H9 (cell line): ENCODE data around the gene GARNL3. TPM values are rescaled to one million over a fixed set of nuclear protein-coding genes. Genes with fewer than 3 reads are reported as not detected.

Experiments
- DNase-seq: peaks from one replicate; pipeline ENCODE4 v3.0.0-alpha.2; 2017
- H2AFZ ChIP-seq: one replicate; pipeline ENCODE4 v1.6.1; 2013; ENCODE audit warnings: mild to moderate bottlenecking, low read length, control low read depth, moderate library complexity
- H2AK5ac ChIP-seq: 2 replicates; pipeline ENCODE4 v1.6.1; 2013; ENCODE audit warnings: low read length, control low read depth, mixed read lengths; ENCODE audit not compliant: insufficient read length
- H2BK120ac ChIP-seq: one replicate; pipeline ENCODE4 v1.6.1; 2013; ENCODE audit warnings: low read depth, mild to moderate bottlenecking, low read length, control low read depth, inconsistent platforms; ENCODE audit not compliant: poor library complexity, severe bottlenecking
- H2BK12ac ChIP-seq: 2 replicates; pipeline ENCODE4 v1.6.1; 2013; ENCODE audit warnings: low read length, control low read depth, mixed read lengths, low read depth; ENCODE audit not compliant: insufficient read length
- H2BK15ac ChIP-seq: 2 replicates; pipeline ENCODE4 v1.6.1; 2013; ENCODE audit warnings: low read depth, low read length, control low read depth
- H2BK20ac ChIP-seq: one replicate; pipeline ENCODE4 v1.6.1; 2013; ENCODE audit warnings: low read depth, mild to moderate bottlenecking, low read length, control low read depth, inconsistent platforms; ENCODE audit not compliant: poor library complexity, severe bottlenecking
- H2BK5ac ChIP-seq: 2 replicates; pipeline ENCODE4 v1.6.1; 2013; ENCODE audit warnings: low read length, control low read depth, mixed read lengths; ENCODE audit not compliant: insufficient read length
- H3K14ac ChIP-seq: 2 replicates; pipeline ENCODE4 v1.6.1; 2013; ENCODE audit warnings: low read length, control low read depth; ENCODE audit not compliant: insufficient read depth
- H3K18ac ChIP-seq: 2 replicates; pipeline ENCODE4 v1.6.1; 2013; ENCODE audit warnings: low read depth, mild to moderate bottlenecking, mixed read lengths, low read length, control low read depth; ENCODE audit not compliant: insufficient read length
- H3K23ac ChIP-seq: 2 replicates; pipeline ENCODE4 v1.6.1; 2013; ENCODE audit warnings: low read length, control low read depth, mixed read lengths, low read depth; ENCODE audit not compliant: insufficient read length
- H3K23me2 ChIP-seq: 2 replicates; pipeline ENCODE4 v1.6.1; 2013; ENCODE audit warnings: low read depth, mild to moderate bottlenecking, mixed read lengths, low read length, control low read depth; ENCODE audit not compliant: insufficient read length, poor library complexity, severe bottlenecking
- H3K27ac ChIP-seq: 2 replicates; pipeline ENCODE4 v1.5.1; 2013; ENCODE audit warnings: low read length, control low read depth, mixed read lengths, low read depth; ENCODE audit not compliant: insufficient read length
- H3K27me3 ChIP-seq: 2 replicates; pipeline ENCODE4 v1.6.1; 2013; ENCODE audit warnings: low read length, control low read depth, inconsistent platforms; ENCODE audit not compliant: insufficient read depth
- H3K4ac ChIP-seq: 2 replicates; pipeline ENCODE4 v1.6.1; 2013; ENCODE audit warnings: low read depth, mild to moderate bottlenecking, control low read depth, inconsistent platforms, low read length, moderate library complexity
- H3K4me1 ChIP-seq: 2 replicates; pipeline ENCODE4 v1.6.1; 2013; ENCODE audit warnings: low read length, control low read depth, inconsistent platforms; ENCODE audit not compliant: insufficient read depth
- H3K4me2 ChIP-seq: 2 replicates; pipeline ENCODE4 v1.6.1; 2013; ENCODE audit warnings: low read length, control low read depth, mixed read lengths; ENCODE audit not compliant: insufficient read length, insufficient read depth
- H3K56ac ChIP-seq: 2 replicates; pipeline ENCODE4 v1.6.1; 2013; ENCODE audit warnings: low read depth, mild to moderate bottlenecking, mixed read lengths, low read length, control low read depth; ENCODE audit not compliant: insufficient read length
- H3K79me1 ChIP-seq: 2 replicates; pipeline ENCODE4 v1.6.1; 2013; ENCODE audit warnings: low read depth, mild to moderate bottlenecking, moderate library complexity, low read length, control low read depth, inconsistent platforms; ENCODE audit not compliant: insufficient read depth, poor library complexity, severe bottlenecking
- H3K79me2 ChIP-seq: 2 replicates; pipeline ENCODE4 v1.6.1; 2013; ENCODE audit warnings: low read length, control low read depth, inconsistent platforms; ENCODE audit not compliant: insufficient read depth
- H3K9ac ChIP-seq: 2 replicates; pipeline ENCODE4 v1.6.1; 2013; ENCODE audit warnings: low read length, control low read depth, mixed read lengths; ENCODE audit not compliant: insufficient read length; ENCODE audit errors: extremely low read depth
- H3K9me3 ChIP-seq: one replicate; pipeline ENCODE4 v1.6.1; 2013; ENCODE audit warnings: low read depth, low read length, inconsistent platforms; ENCODE audit not compliant: control insufficient read depth
- H3T11ph ChIP-seq: one replicate; pipeline ENCODE4 v1.6.1; 2013; ENCODE audit warnings: mild to moderate bottlenecking, low read length, control low read depth, inconsistent platforms
- H4K20me1 ChIP-seq: one replicate; pipeline ENCODE4 v1.6.1; 2013; ENCODE audit not compliant: control insufficient read depth, insufficient read length, insufficient read depth
- H4K5ac ChIP-seq: 2 replicates; pipeline ENCODE4 v1.6.1; 2013; ENCODE audit warnings: low read depth, mild to moderate bottlenecking, mixed read lengths, low read length, control low read depth; ENCODE audit not compliant: insufficient read length
- H4K8ac ChIP-seq: replicated peaks from 2 replicates; pipeline ENCODE4 v1.6.1; 2013; ENCODE audit warnings: low read length, control low read depth, mixed read lengths, low read depth; ENCODE audit not compliant: insufficient read length
- H4K91ac ChIP-seq: 2 replicates; pipeline ENCODE4 v1.6.1; 2013; ENCODE audit warnings: low read depth, mild to moderate bottlenecking, moderate library complexity, mixed read lengths, low read length, control low read depth; ENCODE audit not compliant: insufficient read length
- H3K27ac Mint-ChIP-seq, 3 experiments: 2 replicates in 2 of 3; 3 replicates in 1 of 3; pipeline ENCODE4 v1.8.0; 2020 to 2021; ENCODE audit warnings: mixed read lengths in 3 of 3, mild to moderate bottlenecking in 1 of 3, moderate library complexity in 1 of 3
- H3K27me3 Mint-ChIP-seq: 2 replicates; pipeline ENCODE4 v1.8.0; 2021; ENCODE audit warnings: low read depth, mild to moderate bottlenecking, moderate library complexity, mixed read lengths
- H3K36me3 Mint-ChIP-seq, 3 experiments: 2 replicates in 2 of 3; 3 replicates in 1 of 3; pipeline ENCODE4 v1.8.0; 2020 to 2021; ENCODE audit warnings: low read depth in 3 of 3, mixed read lengths in 3 of 3; ENCODE audit not compliant: insufficient read depth in 1 of 3
- H3K4me1 Mint-ChIP-seq, 2 experiments: 2 replicates each; pipeline ENCODE4 v1.8.0; 2020; ENCODE audit warnings: mixed read lengths in 2 of 2
- H3K4me3 Mint-ChIP-seq, 2 experiments: 2 replicates in 1 of 2; 3 replicates in 1 of 2; pipeline ENCODE4 v1.8.0; 2020 to 2021; ENCODE audit warnings: mild to moderate bottlenecking in 2 of 2, mixed read lengths in 2 of 2, moderate library complexity in 1 of 2
- H3K9me3 Mint-ChIP-seq, 2 experiments: 2 replicates in 1 of 2; 3 replicates in 1 of 2; pipeline ENCODE4 v1.8.0; 2020; ENCODE audit warnings: mild to moderate bottlenecking in 2 of 2, mixed read lengths in 2 of 2, moderate library complexity in 1 of 2
- WGBS: extraction: QIAGEN DNeasy Blood & Tissue Kit; methylation state at CpG from one replicate; pipeline ENCODE4 v1.1.7; 2013; ENCODE audit warnings: missing lambda C conversion rate, low lambda C conversion rate, mixed read lengths; ENCODE audit not compliant: insufficient read length; ENCODE audit errors: extremely low coverage; 5-methylcytosine and 5-hydroxymethylcytosine counted together
- total RNA-seq: library from RNA; stranded (reverse); gene quantifications from 2 replicates; pipeline ENCODE4 v1.2.1, GENCODE V29; 2021
- TF ChIP-seq, protein P1 (sequence below): fragments of 200-600 bp; sonication (generic); conservative IDR thresholded peaks from 3 replicates; pipeline ENCODE4 v1.8.0; 2021; ENCODE audit warnings: antibody characterized with exemption, mild to moderate bottlenecking

GARNL3 gene
- total RNA-seq, 1 experiment from 2014 or later: 8.7 TPM

- no peak overlapping the region for H2BK5ac ChIP-seq
- whole genome bisulfite sequencing: no CpG with 5 or more reads among the region's 4 CpGs
- no peak overlapping the region for H3K9ac ChIP-seq
- H3K27me3 ChIP-seq: no peaks in the 10 kb centered on the region
- Mint-ChIP-seq H3K4me1 (peaks cover 4 to 7% of the 10 kb centered on the region in 2 experiments), H3K27ac (no peak overlapping the region), H3K4me3 (no peak overlapping the region), H3K9me3 (no peaks in the 10 kb centered on the region), H3K36me3 (peaks cover 0 to 7% (median 0%) of the 10 kb centered on the region in 3 experiments; a peak in 2 of 7 replicates), H3K27me3 (no peaks in the 10 kb centered on the region)
- H2BK20ac ChIP-seq: no peak overlapping the region
- no peak overlapping the region for H4K8ac ChIP-seq
- DNase-seq: no peak
- H3K4me2 ChIP-seq: no peak overlapping the region
- H3K23me2 ChIP-seq: no peaks in the 10 kb centered on the region
- no peaks in the 10 kb centered on the region for H3K9me3 ChIP-seq
- no peak overlapping the region for H3K56ac ChIP-seq
- no peak overlapping the region for H2AK5ac ChIP-seq
- H2BK12ac ChIP-seq: no peak overlapping the region
- H2BK15ac ChIP-seq: no peak overlapping the region
- no peak overlapping the region for H3K23ac ChIP-seq
- H3K27ac ChIP-seq: no peak overlapping the region
- H2BK120ac ChIP-seq: no peak overlapping the region
- H3K4ac ChIP-seq: no peak overlapping the region
- H3K79me2 ChIP-seq: no peaks in the 10 kb centered on the region
- TF ChIP-seq, protein P1, sequence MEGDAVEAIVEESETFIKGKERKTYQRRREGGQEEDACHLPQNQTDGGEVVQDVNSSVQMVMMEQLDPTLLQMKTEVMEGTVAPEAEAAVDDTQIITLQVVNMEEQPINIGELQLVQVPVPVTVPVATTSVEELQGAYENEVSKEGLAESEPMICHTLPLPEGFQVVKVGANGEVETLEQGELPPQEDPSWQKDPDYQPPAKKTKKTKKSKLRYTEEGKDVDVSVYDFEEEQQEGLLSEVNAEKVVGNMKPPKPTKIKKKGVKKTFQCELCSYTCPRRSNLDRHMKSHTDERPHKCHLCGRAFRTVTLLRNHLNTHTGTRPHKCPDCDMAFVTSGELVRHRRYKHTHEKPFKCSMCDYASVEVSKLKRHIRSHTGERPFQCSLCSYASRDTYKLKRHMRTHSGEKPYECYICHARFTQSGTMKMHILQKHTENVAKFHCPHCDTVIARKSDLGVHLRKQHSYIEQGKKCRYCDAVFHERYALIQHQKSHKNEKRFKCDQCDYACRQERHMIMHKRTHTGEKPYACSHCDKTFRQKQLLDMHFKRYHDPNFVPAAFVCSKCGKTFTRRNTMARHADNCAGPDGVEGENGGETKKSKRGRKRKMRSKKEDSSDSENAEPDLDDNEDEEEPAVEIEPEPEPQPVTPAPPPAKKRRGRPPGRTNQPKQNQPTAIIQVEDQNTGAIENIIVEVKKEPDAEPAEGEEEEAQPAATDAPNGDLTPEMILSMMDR: no peak
- no peak overlapping the region for H4K91ac ChIP-seq
- no peak overlapping the region for H2AFZ ChIP-seq
- H3T11ph ChIP-seq: no peak overlapping the region
- no peak overlapping the region for H3K18ac ChIP-seq
- no peaks in the 10 kb centered on the region for H3K79me1 ChIP-seq
- no peaks in the 10 kb centered on the region for H3K4me1 ChIP-seq
- H4K5ac ChIP-seq: no peak overlapping the region
- H4K20me1 ChIP-seq: no peaks in the 10 kb centered on the region
- no peak overlapping the region for H3K14ac ChIP-seq
These were observed 45.1 kb downstream of the GARNL3 start for GRCh38 chr9:127309715-127310114.
